GM23248 (cell line): Measurements from ENCODE around the gene TGFBI. TPM values are rescaled to one million over a fixed set of nuclear protein-coding genes. Genes with fewer than 3 reads are reported as not detected.

Experiments used
- DNase-seq: peaks from one replicate; pipeline ENCODE4 v3.0.0-alpha.2; 2015
- H2AFZ ChIP-seq: fragments of 200-600 bp; sonication (generic); 2 replicates; pipeline ENCODE4 v1.6.1; 2016; ENCODE audit warnings: antibody characterized with exemption
- H3F3A ChIP-seq: fragments of 200-600 bp; sonication (generic); 2 replicates; pipeline ENCODE4 v1.6.1; 2016; ENCODE audit warnings: mild to moderate bottlenecking, antibody characterized with exemption, mixed run types; ENCODE audit not compliant: insufficient read depth
- H3K27ac ChIP-seq: fragments of 200-600 bp; sonication (generic); 2 replicates; pipeline ENCODE4 v1.5.1; 2016; ENCODE audit warnings: mild to moderate bottlenecking
- H3K27me3 ChIP-seq: fragments of 200-600 bp; sonication (generic); replicated peaks from 2 replicates; pipeline ENCODE4 v1.6.1; 2016; ENCODE audit warnings: mild to moderate bottlenecking; ENCODE audit not compliant: insufficient read depth
- H3K36me3 ChIP-seq: fragments of 200-600 bp; sonication (generic); 2 replicates; pipeline ENCODE4 v1.6.1; 2016; ENCODE audit warnings: low read depth, mild to moderate bottlenecking
- H3K4me1 ChIP-seq: fragments of 200-600 bp; sonication (generic); 2 replicates; pipeline ENCODE4 v1.6.1; 2016; ENCODE audit warnings: mild to moderate bottlenecking; ENCODE audit not compliant: insufficient read depth
- H3K4me2 ChIP-seq: fragments of 200-600 bp; sonication (generic); one replicate; pipeline ENCODE4 v1.6.1; 2016; ENCODE audit warnings: mild to moderate bottlenecking; ENCODE audit not compliant: unreplicated experiment
- H3K4me3 ChIP-seq: fragments of 200-600 bp; sonication (generic); 2 replicates; pipeline ENCODE4 v1.5.1; 2016; ENCODE audit warnings: mild to moderate bottlenecking
- H3K79me2 ChIP-seq: fragments of 200-600 bp; sonication (generic); 2 replicates; pipeline ENCODE4 v1.6.1; 2016; ENCODE audit warnings: mild to moderate bottlenecking; ENCODE audit not compliant: insufficient read depth
- H3K9ac ChIP-seq: fragments of 200-600 bp; sonication (generic); 2 replicates; pipeline ENCODE4 v1.6.1; 2016; ENCODE audit warnings: mild to moderate bottlenecking
- H3K9me2 ChIP-seq: fragments of 200-600 bp; sonication (generic); 2 replicates; pipeline ENCODE4 v1.6.1; 2016; ENCODE audit warnings: mixed run types, mild to moderate bottlenecking, moderate library complexity; ENCODE audit not compliant: insufficient read depth
- H3K9me3 ChIP-seq: fragments of 200-600 bp; sonication (generic); one replicate; pipeline ENCODE4 v1.6.1; 2017; ENCODE audit warnings: low read depth
- H4K20me1 ChIP-seq: fragments of 200-600 bp; sonication (generic); 2 replicates; pipeline ENCODE4 v1.6.0; 2016; ENCODE audit not compliant: insufficient read depth
- EZH2 ChIP-seq: fragments of 200-600 bp; sonication (generic); IDR thresholded peaks from 2 replicates; pipeline ENCODE4 v1.6.1; 2018; ENCODE audit warnings: antibody characterized with exemption, mild to moderate bottlenecking; ENCODE audit not compliant: insufficient read depth, poor library complexity, severe bottlenecking
- EZH2phosphoT487 ChIP-seq: fragments of 200-600 bp; sonication (generic); IDR thresholded peaks from 2 replicates; pipeline ENCODE4 v1.6.1; 2018; ENCODE audit warnings: antibody characterized with exemption, moderate library complexity, mild to moderate bottlenecking, low read depth; ENCODE audit not compliant: insufficient read depth
- WGBS, 2 experiments: methylation state at CpG; one replicate each; pipeline ENCODE4 v1.1.6; 2015 to 2017; ENCODE audit warnings: low lambda C conversion rate in 2 of 2, low coverage in 1 of 2; ENCODE audit errors: missing lambda C conversion rate in 2 of 2; 5-methylcytosine and 5-hydroxymethylcytosine counted together
- in situ Hi-C: fragments of 300-500 bp; cut with MboI; formaldehyde crosslinking; loops from 2 replicates; pipeline ENCODE4 v1.15.0; 2020
- polyA plus RNA-seq: library from polyadenylated mRNA; unstranded; fragments of >200 nt; fragmentation: Nextera tagmentation; extraction: Ambion mirVana; gene quantifications from 2 replicates; pipeline ENCODE4 v1.2.1, GENCODE V29; 2016
- total RNA-seq: library from RNA; depleted of rRNA; stranded (reverse); fragments of >200 nt; shearing (Covaris generic); gene quantifications from 2 replicates; pipeline ENCODE4 v1.2.3, GENCODE V29; 2014

TGFBI gene
- total and polyA plus RNA-seq, 2 experiments from 2014 or later = 7,109 to 7,159 TPM

DNA sequence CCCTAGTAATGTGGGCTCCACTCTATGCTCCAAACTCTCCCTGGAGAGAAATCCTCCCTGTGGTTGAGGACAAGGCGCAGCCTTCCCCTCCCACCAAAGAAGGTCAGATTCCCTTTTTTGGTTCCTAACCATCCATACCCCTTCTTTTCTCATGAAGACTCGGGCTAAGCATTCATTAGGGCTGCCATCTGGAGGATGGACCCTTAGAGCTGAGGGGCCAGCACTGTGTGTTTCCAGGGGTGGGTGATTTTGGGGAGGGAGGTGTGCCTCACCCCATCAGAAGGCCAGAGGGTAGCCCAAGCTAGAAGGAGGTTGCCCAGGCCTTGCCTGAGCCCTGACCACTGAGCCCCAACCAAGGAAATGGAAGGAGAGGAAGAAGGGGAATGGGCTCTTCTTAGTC lies 36.8 kb downstream of the TGFBI start:
- no peaks in the 10 kb centered on the region for H4K20me1 ChIP-seq
- H3K9me2 ChIP-seq = no peaks in the 10 kb centered on the region
- no peaks in the 10 kb centered on the region for H3K79me2 ChIP-seq
- no peak overlapping the region for H3K4me2 ChIP-seq
- DNase-seq = peak; percentile 7
- no peak overlapping the region for H3K4me3 ChIP-seq
- H3F3A ChIP-seq = peaks cover 98% of the 10 kb centered on the region
- TF ChIP-seq EZH2 = no peak
- TF ChIP-seq EZH2phosphoT487 = no peak
- no peaks in the 10 kb centered on the region for H3K9me3 ChIP-seq
- no peak overlapping the region for H2AFZ ChIP-seq
- H3K27ac ChIP-seq = peak overlapping the region; percentile 92
- H3K4me1 ChIP-seq = peaks cover 25% of the 10 kb centered on the region
- H3K9ac ChIP-seq = peak overlapping the region; percentile 59
- in situ Hi-C loops = no loop called here
- no peaks in the 10 kb centered on the region for H3K27me3 ChIP-seq
- H3K36me3 ChIP-seq = peaks cover 55% of the 10 kb centered on the region
- WGBS, 2 experiments = 75 to 83% methylated on average over 2 of the region's 2 CpGs

DNA sequence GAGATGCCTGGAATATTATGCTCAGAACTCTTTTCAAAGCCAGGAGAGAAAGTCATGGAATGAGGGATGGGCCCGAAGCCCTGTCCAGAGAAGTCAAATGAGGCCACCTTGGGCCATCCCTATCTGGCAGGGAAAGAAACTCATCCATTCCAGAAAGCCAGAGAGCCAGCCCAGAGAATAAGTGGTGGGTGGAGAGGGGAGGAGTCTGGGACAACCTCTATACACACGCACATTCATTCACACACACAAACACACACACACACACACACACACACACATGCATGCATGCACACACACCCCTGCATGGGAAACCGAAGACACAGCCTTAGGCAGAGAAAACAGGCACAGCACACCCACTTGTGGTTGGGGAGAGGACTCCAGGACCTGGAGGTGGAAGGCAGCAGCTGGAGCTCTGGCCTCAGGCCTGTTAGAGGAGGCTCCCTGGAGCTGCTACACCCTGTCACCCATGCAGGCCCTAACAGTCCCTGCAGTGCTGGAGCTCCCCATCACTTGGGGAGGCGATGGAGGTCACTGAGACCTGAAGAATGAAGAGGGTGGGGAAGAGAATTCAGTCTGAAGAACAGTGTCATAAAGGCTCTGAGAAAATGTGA lies 38.0 kb downstream of the TGFBI start:
- Histone ChIP-seq H3K9ac (peak overlapping the region; percentile 59), H3K27me3 (no peaks in the 10 kb centered on the region), H3K9me2 (no peaks in the 10 kb centered on the region), H3K36me3 (peaks cover 47% of the 10 kb centered on the region), H2AFZ (no peak overlapping the region), H3K9me3 (no peaks in the 10 kb centered on the region), H3K4me3 (no peak overlapping the region), H3F3A (peaks cover 98% of the 10 kb centered on the region), H3K27ac (peak overlapping the region; percentile 92), H3K4me2 (no peak overlapping the region), H3K4me1 (peaks cover 25% of the 10 kb centered on the region), H4K20me1 (no peaks in the 10 kb centered on the region), H3K79me2 (no peaks in the 10 kb centered on the region)
- in situ Hi-C loops = no loop called here
- peak; percentile 88 for DNase-seq
- TF ChIP-seq EZH2 = no peak
- TF ChIP-seq EZH2phosphoT487 = no peak
- WGBS, 2 experiments = 26 to 28% methylated on average over 3 to 4 of the region's 4 CpGs

DNA sequence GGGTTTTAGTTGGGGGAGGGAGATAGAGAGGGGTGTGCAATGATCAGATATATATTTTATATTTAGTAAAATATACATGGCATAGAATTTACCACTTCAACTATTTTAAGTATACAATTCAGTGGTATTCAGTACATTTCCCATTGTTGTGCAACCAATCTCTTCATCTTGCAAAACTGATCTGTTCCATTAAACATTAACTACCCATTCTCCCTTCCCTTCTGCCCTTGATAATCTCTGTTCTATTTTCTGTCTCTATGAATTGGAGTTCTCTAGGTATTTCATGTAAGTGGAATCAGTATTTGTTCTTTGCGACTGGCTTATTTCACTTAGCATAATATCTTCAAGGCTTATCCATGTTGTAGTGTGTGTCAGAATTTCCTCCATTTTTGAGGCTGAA lies 38.6 kb downstream of the TGFBI start:
- peak overlapping the region; percentile 92 for H3K27ac ChIP-seq
- TF ChIP-seq EZH2phosphoT487 = no peak
- no peak for TF ChIP-seq EZH2
- peak; percentile 27 for DNase-seq
- no peaks in the 10 kb centered on the region for H3K9me2 ChIP-seq
- peak overlapping the region; percentile 26; the same call in 1 of the 2 replicates for H3K9ac ChIP-seq
- no peaks in the 10 kb centered on the region for H3K9me3 ChIP-seq
- in situ Hi-C loops = no loop called here
- no peaks in the 10 kb centered on the region for H3K27me3 ChIP-seq
- H4K20me1 ChIP-seq = no peaks in the 10 kb centered on the region
- no peak overlapping the region for H3K4me2 ChIP-seq
- H3F3A ChIP-seq = peaks cover 98% of the 10 kb centered on the region
- 100% methylated on average over 1 of the region's 1 CpG for WGBS, 2 experiments
- peaks cover 40% of the 10 kb centered on the region for H3K36me3 ChIP-seq
- H2AFZ ChIP-seq = no peak overlapping the region
- peaks cover 25% of the 10 kb centered on the region for H3K4me1 ChIP-seq
- H3K79me2 ChIP-seq = no peaks in the 10 kb centered on the region
- H3K4me3 ChIP-seq = no peak overlapping the region

DNA sequence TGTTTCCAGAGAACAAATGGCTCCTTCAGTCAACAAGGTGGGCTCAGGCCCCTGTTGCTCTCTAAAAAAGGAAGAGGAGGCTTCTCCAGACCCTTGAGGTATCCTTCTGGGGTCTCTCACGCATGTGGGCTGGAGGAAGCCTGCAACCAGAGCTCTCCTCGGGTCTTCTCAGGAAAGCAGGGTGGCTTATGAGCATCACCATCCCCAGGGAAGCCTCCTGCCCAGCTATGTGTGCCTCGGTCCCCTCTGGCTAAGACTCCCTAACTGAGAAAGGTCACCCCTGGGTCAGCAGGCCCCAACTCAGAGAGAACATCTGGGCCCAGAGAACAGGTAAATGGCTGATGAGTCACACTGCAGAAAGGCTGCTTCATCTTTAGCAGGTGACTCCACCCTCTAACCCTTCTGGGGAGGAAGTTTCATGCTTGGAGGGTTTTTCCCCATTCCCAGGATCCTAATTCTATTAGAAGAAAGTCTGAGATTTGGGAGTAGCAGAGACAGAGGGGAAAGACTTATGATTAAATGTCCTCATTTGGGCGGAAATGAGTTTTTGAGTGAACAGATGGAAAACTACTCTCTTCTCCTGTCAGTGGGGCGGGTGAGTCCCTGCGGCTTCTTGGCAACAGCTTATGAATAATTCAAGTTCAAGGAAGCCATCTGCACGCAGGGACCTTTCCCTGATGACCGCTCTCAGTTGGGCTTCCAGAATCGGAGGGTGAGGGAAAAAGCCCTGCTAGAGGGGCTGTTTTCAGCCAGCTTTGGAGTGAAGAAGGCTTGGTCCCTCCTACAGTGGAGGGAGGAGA lies 41.9 kb downstream of the TGFBI start:
- Histone ChIP-seq H2AFZ (no peak overlapping the region), H3K9me3 (no peaks in the 10 kb centered on the region), H3K27me3 (no peaks in the 10 kb centered on the region), H4K20me1 (no peaks in the 10 kb centered on the region), H3K27ac (peak overlapping the region; percentile 14; the same call in 1 of the 2 replicates), H3K4me2 (no peak overlapping the region), H3K4me3 (no peak overlapping the region), H3K79me2 (no peaks in the 10 kb centered on the region), H3K4me1 (peaks cover 14% of the 10 kb centered on the region), H3K9ac (no peak overlapping the region), H3F3A (peaks cover 98% of the 10 kb centered on the region), H3K9me2 (no peaks in the 10 kb centered on the region), H3K36me3 (peaks cover 14% of the 10 kb centered on the region; the same call in 1 of the 2 replicates)
- in situ Hi-C loops = no loop called here
- DNase-seq = peak; percentile 25
- 56 to 68% methylated on average over 9 of the region's 9 CpGs for WGBS, 2 experiments
- TF ChIP-seq EZH2 (no peak), EZH2phosphoT487 (no peak)
